MM.1S (cell line): Measurements from ENCODE around the gene KAT2B.
"Not testable (repeated sequence)": the region's sequence is repeated elsewhere in the genome, so short reads cannot be mapped to it uniquely, and the experiment has no call there.

Source experiments
- DNase-seq: peaks from one replicate; pipeline ENCODE4 v3.0.0-alpha.2; 2015
- H2AFZ ChIP-seq: fragments of 300-600 bp; sonication (generic); 2 replicates; pipeline ENCODE4 v1.6.0; 2016; ENCODE audit warnings: antibody characterized with exemption, low read length
- H3F3A ChIP-seq: fragments of 300-600 bp; sonication (generic); 2 replicates; pipeline ENCODE4 v1.6.1; 2016; ENCODE audit warnings: mild to moderate bottlenecking, antibody characterized with exemption, low read length, moderate library complexity, mixed read lengths; ENCODE audit not compliant: insufficient read depth
- H3K27ac ChIP-seq: fragments of 300-600 bp; sonication (generic); 2 replicates; pipeline ENCODE4 v1.5.1; 2016; ENCODE audit warnings: mild to moderate bottlenecking, low read length
- H3K27me3 ChIP-seq: fragments of 300-600 bp; sonication (generic); replicated peaks from 2 replicates; pipeline ENCODE4 v1.6.0; 2016; ENCODE audit warnings: low read length; ENCODE audit not compliant: insufficient read depth
- H3K36me3 ChIP-seq: fragments of 300-600 bp; sonication (generic); replicated peaks from 2 replicates; pipeline ENCODE4 v1.6.1; 2016; ENCODE audit warnings: mild to moderate bottlenecking, low read length, mixed read lengths; ENCODE audit not compliant: insufficient read depth
- H3K4me1 ChIP-seq: fragments of 300-600 bp; sonication (generic); 2 replicates; pipeline ENCODE4 v1.6.1; 2016; ENCODE audit warnings: low read length, mixed read lengths
- H3K4me2 ChIP-seq: fragments of 300-600 bp; sonication (generic); 2 replicates; pipeline ENCODE4 v1.6.0; 2016; ENCODE audit warnings: low read depth, low read length
- H3K4me3 ChIP-seq: fragments of 300-600 bp; sonication (generic); 2 replicates; pipeline ENCODE4 v1.5.1; 2016; ENCODE audit warnings: low read length, mixed read lengths
- H3K79me2 ChIP-seq: fragments of 300-600 bp; sonication (generic); 2 replicates; pipeline ENCODE4 v1.6.1; 2016; ENCODE audit warnings: mixed run types, low read length, mixed read lengths
- H3K9ac ChIP-seq: fragments of 300-600 bp; sonication (generic); 2 replicates; pipeline ENCODE4 v1.6.1; 2016; ENCODE audit warnings: low read length, mixed read lengths
- H3K9me2 ChIP-seq: fragments of 300-600 bp; sonication (generic); replicated peaks from 2 replicates; pipeline ENCODE4 v1.6.1; 2016; ENCODE audit warnings: mild to moderate bottlenecking, low read length, mixed read lengths; ENCODE audit not compliant: insufficient read depth
- H3K9me3 ChIP-seq: fragments of 300-600 bp; sonication (generic); replicated peaks from 2 replicates; pipeline ENCODE4 v1.6.1; 2016; ENCODE audit warnings: mild to moderate bottlenecking, low read length, mixed read lengths; ENCODE audit not compliant: insufficient read depth
- H4K20me1 ChIP-seq: fragments of 300-600 bp; sonication (generic); 2 replicates; pipeline ENCODE4 v1.6.1; 2016; ENCODE audit warnings: mild to moderate bottlenecking, low read length, moderate library complexity, mixed read lengths; ENCODE audit not compliant: insufficient read depth
- EZH2 ChIP-seq: fragments of 300-600 bp; sonication (generic); optimal IDR thresholded peaks from 2 replicates; pipeline ENCODE3; 2017; ENCODE audit warnings: low read depth, mild to moderate bottlenecking, antibody characterized with exemption, low read length, mixed read lengths
- EZH2phosphoT487 ChIP-seq: fragments of 300-600 bp; sonication (generic); IDR thresholded peaks from 2 replicates; pipeline ENCODE4 v1.6.1; 2018; ENCODE audit warnings: antibody characterized with exemption, low read length
- TF ChIP-seq, protein P1 (sequence below): fragments of 300-600 bp; sonication (generic); IDR thresholded peaks from 2 replicates; pipeline ENCODE4 v1.5.1; 2016; ENCODE audit warnings: antibody characterized with exemption, low read length, mixed read lengths

Gene KAT2B

GRCh38 chr3:20012164-20012563, 28.1 kb upstream of the KAT2B start, which contains the start of gene PP2D1:
TSS of gene PP2D1 (minus strand) at chr3:20012264. CDS start at chr3:20012072, 192 bp downstream.
- Histone ChIP-seq H2AFZ (no peak within 1 kb of the TSS), H3K4me3 (no peak within 1 kb of the TSS), H3K36me3 (no peaks in the 10 kb centered on the region), H3K9me2 (no peaks in the 10 kb centered on the region), H3K4me2 (no peak within 1 kb of the TSS), H3K27ac (no peak within 1 kb of the TSS), H3K4me1 (no peaks in the 10 kb centered on the region), H4K20me1 (no peaks in the 10 kb centered on the region), H3K27me3 (no peaks in the 10 kb centered on the region), H3K9me3 (no peaks in the 10 kb centered on the region), H3F3A (no peaks in the 10 kb centered on the region), H3K9ac (no peak within 1 kb of the TSS), H3K79me2 (no peaks in the 10 kb centered on the region)
- no peak for TF ChIP-seq EZH2
- TF ChIP-seq EZH2phosphoT487: no peak
- TF ChIP-seq, protein P1, sequence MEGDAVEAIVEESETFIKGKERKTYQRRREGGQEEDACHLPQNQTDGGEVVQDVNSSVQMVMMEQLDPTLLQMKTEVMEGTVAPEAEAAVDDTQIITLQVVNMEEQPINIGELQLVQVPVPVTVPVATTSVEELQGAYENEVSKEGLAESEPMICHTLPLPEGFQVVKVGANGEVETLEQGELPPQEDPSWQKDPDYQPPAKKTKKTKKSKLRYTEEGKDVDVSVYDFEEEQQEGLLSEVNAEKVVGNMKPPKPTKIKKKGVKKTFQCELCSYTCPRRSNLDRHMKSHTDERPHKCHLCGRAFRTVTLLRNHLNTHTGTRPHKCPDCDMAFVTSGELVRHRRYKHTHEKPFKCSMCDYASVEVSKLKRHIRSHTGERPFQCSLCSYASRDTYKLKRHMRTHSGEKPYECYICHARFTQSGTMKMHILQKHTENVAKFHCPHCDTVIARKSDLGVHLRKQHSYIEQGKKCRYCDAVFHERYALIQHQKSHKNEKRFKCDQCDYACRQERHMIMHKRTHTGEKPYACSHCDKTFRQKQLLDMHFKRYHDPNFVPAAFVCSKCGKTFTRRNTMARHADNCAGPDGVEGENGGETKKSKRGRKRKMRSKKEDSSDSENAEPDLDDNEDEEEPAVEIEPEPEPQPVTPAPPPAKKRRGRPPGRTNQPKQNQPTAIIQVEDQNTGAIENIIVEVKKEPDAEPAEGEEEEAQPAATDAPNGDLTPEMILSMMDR: no peak
- DNase-seq: no peak

DNA sequence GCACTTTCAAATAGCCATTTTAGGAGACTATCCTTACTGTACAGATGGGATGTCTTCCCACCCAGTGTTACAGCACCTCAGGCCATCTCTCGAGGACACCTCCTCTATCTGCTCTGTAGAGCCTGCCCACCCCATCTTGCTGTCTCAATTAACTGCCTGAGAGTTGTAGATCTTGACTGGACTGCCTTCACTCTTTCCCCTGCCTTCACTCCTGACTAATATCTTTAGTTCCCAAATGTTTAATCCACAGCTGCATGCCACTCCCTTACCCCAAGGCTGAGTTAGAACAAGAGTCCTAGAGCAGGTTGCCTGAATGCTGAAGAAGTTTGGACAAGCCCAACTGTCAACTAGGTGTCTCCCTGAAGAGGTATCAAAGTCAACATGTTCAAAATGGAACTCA, 26.9 kb upstream of the KAT2B start:
- Histone ChIP-seq H3K4me2 (no peak overlapping the region), H3K9ac (no peak overlapping the region), H3K27ac (no peak overlapping the region)

GRCh38 chr3:20015525-20015924, 24.7 kb upstream of the KAT2B start:
- DNase-seq: no peak
- no peaks in the 10 kb centered on the region for H3K9me3 ChIP-seq

More for the DNA sequence above, 26.9 kb upstream of the KAT2B start:
- Histone ChIP-seq H3K4me1 (no peaks in the 10 kb centered on the region), H3K27me3 (no peaks in the 10 kb centered on the region), H3K9me2 (no peaks in the 10 kb centered on the region), H3F3A (no peaks in the 10 kb centered on the region), H3K36me3 (no peaks in the 10 kb centered on the region), H3K9me3 (no peaks in the 10 kb centered on the region), H3K4me3 (no peak overlapping the region), H3K79me2 (no peaks in the 10 kb centered on the region), H2AFZ (no peak overlapping the region), H4K20me1 (no peaks in the 10 kb centered on the region)
- TF ChIP-seq, protein P1: no peak
- no peak for TF ChIP-seq EZH2
- no peak for TF ChIP-seq EZH2phosphoT487
- no peak for DNase-seq

DNA sequence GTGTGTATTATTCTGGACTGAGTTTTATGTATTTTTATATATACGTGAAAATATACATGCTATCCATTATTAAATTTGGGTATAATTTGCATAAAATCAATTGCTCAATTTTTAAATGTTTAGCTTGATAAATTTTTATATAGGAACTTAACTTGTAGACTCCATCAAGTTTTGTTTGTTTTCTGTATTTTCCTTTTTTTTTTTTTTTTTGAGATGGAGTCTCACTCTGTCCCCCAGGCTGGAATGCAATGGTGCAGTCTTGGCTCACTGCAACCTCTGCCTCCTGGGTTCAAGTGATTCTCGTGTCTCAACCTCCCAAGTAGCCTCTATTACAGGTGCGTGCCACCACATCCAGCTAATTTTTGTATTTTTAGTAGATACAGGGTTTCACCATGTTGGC, 24.2 kb upstream of the KAT2B start:
- not testable (repeated sequence) for H3K79me2 ChIP-seq, H3K4me2 ChIP-seq, H3K36me3 ChIP-seq, H3F3A ChIP-seq, H3K27ac ChIP-seq, DNase-seq, H3K27me3 ChIP-seq, H3K9me2 ChIP-seq, H3K9ac ChIP-seq, H2AFZ ChIP-seq, H3K4me3 ChIP-seq, H3K4me1 ChIP-seq, H3K9me3 ChIP-seq, H4K20me1 ChIP-seq

More at GRCh38 chr3:20015525-20015924, 24.7 kb upstream of the KAT2B start:
- Histone ChIP-seq H3K27ac (no peak overlapping the region), H2AFZ (no peak overlapping the region), H3K27me3 (no peaks in the 10 kb centered on the region), H3K4me3 (no peak overlapping the region), H4K20me1 (no peaks in the 10 kb centered on the region), H3F3A (no peaks in the 10 kb centered on the region), H3K4me1 (no peaks in the 10 kb centered on the region), H3K36me3 (no peaks in the 10 kb centered on the region), H3K9me2 (no peaks in the 10 kb centered on the region), H3K9ac (no peak overlapping the region), H3K4me2 (no peak overlapping the region), H3K79me2 (no peaks in the 10 kb centered on the region)
- TF ChIP-seq EZH2 (no peak), EZH2phosphoT487 (no peak)
- TF ChIP-seq, protein P1: no peak
